HuH-7 (cell line): Measurements from ENCODE around the gene CCDC149.

ENCODE experiments used
- DNase-seq: peaks from one replicate; pipeline ENCODE4 v3.0.0; 2011; ENCODE audit warnings: low spot score

The CCDC149 gene

GRCh38 chr4:24878636-24879016 lies 34.2 kb downstream of the CCDC149 start:
- DNase-seq, result no peak

- no peak for DNase-seq
These were observed 34.8 kb downstream of the CCDC149 start for GRCh38 chr4:24877868-24878635.

GRCh38 chr4:24876431-24876830 lies 36.4 kb downstream of the CCDC149 start:
- no peak for DNase-seq

- DNase-seq, result no peak
These were observed 40.1 kb downstream of the CCDC149 start for GRCh38 chr4:24872720-24873119.

GRCh38 chr4:24871210-24871609 lies 41.6 kb downstream of the CCDC149 start:
- DNase-seq, result no peak

GRCh38 chr4:24867766-24868296 lies 45.0 kb downstream of the CCDC149 start:
- DNase-seq, result no peak

GRCh38 chr4:24867251-24867650 lies 45.6 kb downstream of the CCDC149 start:
- DNase-seq, result no peak

- DNase-seq, result no peak
These were observed 47.4 kb downstream of the CCDC149 start for GRCh38 chr4:24865401-24865800.

GRCh38 chr4:24863799-24864198 lies 49.0 kb downstream of the CCDC149 start:
- DNase-seq, result no peak

- no peak for DNase-seq
These were observed 50.6 kb downstream of the CCDC149 start for GRCh38 chr4:24862073-24862751.

GRCh38 chr4:24858550-24858949 lies 54.3 kb downstream of the CCDC149 start:
- no peak for DNase-seq

- no peak for DNase-seq
These were observed 54.8 kb downstream of the CCDC149 start for GRCh38 chr4:24858026-24858425.

GRCh38 chr4:24856586-24856985 lies 56.3 kb downstream of the CCDC149 start:
- DNase-seq, result no peak

GRCh38 chr4:24855741-24856140 lies 57.1 kb downstream of the CCDC149 start:
- no peak for DNase-seq

GRCh38 chr4:24853142-24853541 lies 59.7 kb downstream of the CCDC149 start:
- DNase-seq, result no peak

GRCh38 chr4:24850674-24851073 lies 62.2 kb downstream of the CCDC149 start:
- no peak for DNase-seq

GRCh38 chr4:24849756-24850155 lies 63.1 kb downstream of the CCDC149 start:
- DNase-seq, result no peak

- DNase-seq, result no peak
These were observed 63.5 kb downstream of the CCDC149 start for GRCh38 chr4:24849351-24849750.

GRCh38 chr4:24846716-24847115 lies 66.1 kb downstream of the CCDC149 start:
- no peak for DNase-seq

- DNase-seq, result no peak
These were observed 66.9 kb downstream of the CCDC149 start for GRCh38 chr4:24845902-24846301.

GRCh38 chr4:24845132-24845531 lies 67.7 kb downstream of the CCDC149 start:
- DNase-seq, result no peak

GRCh38 chr4:24843096-24843495 lies 69.7 kb downstream of the CCDC149 start:
- no peak for DNase-seq

GRCh38 chr4:24842356-24842755 lies 70.5 kb downstream of the CCDC149 start:
- DNase-seq, result no peak
